ENCODE measurements around the gene ZNRD2. TPM values are rescaled to one million over a fixed set of nuclear protein-coding genes. Genes with fewer than 3 reads are reported as not detected.
A peak's percentile ranks its signal among the peaks of the same experiment; 100 is the strongest.

The ZNRD2 gene
- total RNA-seq, 1 experiment from 2014 or later, result 70.9 TPM

DNA sequence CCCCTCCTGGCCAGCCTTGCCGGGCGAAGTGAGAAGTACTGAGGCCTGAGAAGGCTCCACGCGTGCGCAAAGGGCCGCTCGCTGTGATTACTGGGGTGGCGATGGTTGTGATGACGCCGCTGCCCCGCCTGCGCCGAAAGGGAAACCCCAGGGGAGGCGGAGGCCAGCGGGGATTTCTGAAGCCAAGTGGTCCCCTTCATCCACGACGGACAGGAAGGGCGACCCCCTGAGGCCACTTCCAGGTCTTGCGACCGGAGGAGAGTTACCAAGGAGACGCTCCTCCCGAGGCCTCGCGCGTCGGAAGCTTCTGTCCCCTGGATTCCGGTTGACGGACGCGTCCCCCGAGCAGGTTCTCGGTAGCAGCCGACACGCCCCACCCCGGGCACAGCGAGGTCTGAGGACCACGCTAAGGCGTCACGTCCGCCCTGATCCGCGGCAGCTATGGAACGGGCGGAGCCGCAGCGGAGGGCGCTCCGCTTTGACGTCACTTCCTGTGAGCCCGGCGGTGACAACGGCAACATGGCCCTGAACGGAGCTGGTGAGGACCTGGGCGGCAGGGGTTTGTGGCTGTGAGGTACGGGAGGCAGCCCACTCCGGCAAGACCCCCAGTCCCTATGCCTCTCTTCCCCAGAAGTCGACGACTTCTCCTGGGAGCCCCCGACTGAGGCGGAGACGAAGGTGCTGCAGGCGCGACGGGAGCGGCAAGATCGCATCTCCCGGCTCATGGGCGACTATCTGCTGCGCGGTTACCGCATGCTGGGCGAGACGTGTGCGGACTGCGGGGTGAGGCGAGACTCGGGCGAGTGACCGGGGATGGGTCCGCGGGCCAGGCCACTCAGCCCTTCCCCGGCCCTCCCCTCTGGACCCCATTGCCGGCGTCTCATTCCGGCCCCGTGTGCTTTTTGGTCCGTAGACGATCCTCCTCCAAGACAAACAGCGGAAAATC is at the start of gene ZNRD2 (continued):
- TF ChIP-seq OVOL2 (CRISPR knock-in tag; IDR thresholded peaks at IDR 0.05; ENCODE audit: borderline replicate concordance), result no peak
- TF ChIP-seq GTF2I (CRISPR knock-in tag; conservative IDR thresholded peaks at IDR 0.05), result no peak
- TF ChIP-seq, protein P1, sequence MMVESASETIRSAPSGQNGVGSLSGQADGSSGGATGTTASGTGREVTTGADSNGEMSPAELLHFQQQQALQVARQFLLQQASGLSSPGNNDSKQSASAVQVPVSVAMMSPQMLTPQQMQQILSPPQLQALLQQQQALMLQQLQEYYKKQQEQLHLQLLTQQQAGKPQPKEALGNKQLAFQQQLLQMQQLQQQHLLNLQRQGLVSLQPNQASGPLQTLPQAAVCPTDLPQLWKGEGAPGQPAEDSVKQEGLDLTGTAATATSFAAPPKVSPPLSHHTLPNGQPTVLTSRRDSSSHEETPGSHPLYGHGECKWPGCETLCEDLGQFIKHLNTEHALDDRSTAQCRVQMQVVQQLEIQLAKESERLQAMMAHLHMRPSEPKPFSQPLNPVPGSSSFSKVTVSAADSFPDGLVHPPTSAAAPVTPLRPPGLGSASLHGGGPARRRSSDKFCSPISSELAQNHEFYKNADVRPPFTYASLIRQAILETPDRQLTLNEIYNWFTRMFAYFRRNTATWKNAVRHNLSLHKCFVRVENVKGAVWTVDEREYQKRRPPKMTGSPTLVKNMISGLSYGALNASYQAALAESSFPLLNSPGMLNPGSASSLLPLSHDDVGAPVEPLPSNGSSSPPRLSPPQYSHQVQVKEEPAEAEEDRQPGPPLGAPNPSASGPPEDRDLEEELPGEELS (CRISPR knock-in tag; IDR thresholded peaks at IDR 0.05), result peak; percentile 81
- TF ChIP-seq, protein P2, sequence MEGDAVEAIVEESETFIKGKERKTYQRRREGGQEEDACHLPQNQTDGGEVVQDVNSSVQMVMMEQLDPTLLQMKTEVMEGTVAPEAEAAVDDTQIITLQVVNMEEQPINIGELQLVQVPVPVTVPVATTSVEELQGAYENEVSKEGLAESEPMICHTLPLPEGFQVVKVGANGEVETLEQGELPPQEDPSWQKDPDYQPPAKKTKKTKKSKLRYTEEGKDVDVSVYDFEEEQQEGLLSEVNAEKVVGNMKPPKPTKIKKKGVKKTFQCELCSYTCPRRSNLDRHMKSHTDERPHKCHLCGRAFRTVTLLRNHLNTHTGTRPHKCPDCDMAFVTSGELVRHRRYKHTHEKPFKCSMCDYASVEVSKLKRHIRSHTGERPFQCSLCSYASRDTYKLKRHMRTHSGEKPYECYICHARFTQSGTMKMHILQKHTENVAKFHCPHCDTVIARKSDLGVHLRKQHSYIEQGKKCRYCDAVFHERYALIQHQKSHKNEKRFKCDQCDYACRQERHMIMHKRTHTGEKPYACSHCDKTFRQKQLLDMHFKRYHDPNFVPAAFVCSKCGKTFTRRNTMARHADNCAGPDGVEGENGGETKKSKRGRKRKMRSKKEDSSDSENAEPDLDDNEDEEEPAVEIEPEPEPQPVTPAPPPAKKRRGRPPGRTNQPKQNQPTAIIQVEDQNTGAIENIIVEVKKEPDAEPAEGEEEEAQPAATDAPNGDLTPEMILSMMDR (IDR thresholded peaks at IDR 0.05), result no peak; the same call in 1 of the 2 replicates
- no peak for TF ChIP-seq ZNF219 (CRISPR knock-in tag; IDR thresholded peaks at IDR 0.05; ENCODE audit: borderline replicate concordance)
- peak; percentile 100 for TF ChIP-seq SP1 (CRISPR knock-in tag; conservative IDR thresholded peaks at IDR 0.05)
- TF ChIP-seq CREM (CRISPR knock-in tag; IDR thresholded peaks at IDR 0.05), result peak; percentile 100
- TF ChIP-seq, protein P3, sequence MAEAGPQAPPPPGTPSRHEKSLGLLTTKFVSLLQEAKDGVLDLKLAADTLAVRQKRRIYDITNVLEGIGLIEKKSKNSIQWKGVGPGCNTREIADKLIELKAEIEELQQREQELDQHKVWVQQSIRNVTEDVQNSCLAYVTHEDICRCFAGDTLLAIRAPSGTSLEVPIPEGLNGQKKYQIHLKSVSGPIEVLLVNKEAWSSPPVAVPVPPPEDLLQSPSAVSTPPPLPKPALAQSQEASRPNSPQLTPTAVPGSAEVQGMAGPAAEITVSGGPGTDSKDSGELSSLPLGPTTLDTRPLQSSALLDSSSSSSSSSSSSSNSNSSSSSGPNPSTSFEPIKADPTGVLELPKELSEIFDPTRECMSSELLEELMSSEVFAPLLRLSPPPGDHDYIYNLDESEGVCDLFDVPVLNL (CRISPR knock-in tag; IDR thresholded peaks at IDR 0.05; ENCODE audit: borderline replicate concordance, low read depth), result no peak
- TF ChIP-seq IRF2 (CRISPR knock-in tag; IDR thresholded peaks at IDR 0.05; ENCODE audit: borderline replicate concordance, low read depth), result no peak
- peak; percentile 100 for TF ChIP-seq FOXK1 (CRISPR knock-in tag; IDR thresholded peaks at IDR 0.05)
- no peak for TF ChIP-seq KAT7 (CRISPR knock-in tag; IDR thresholded peaks at IDR 0.05; ENCODE audit: borderline replicate concordance)
- TF ChIP-seq, protein P4, sequence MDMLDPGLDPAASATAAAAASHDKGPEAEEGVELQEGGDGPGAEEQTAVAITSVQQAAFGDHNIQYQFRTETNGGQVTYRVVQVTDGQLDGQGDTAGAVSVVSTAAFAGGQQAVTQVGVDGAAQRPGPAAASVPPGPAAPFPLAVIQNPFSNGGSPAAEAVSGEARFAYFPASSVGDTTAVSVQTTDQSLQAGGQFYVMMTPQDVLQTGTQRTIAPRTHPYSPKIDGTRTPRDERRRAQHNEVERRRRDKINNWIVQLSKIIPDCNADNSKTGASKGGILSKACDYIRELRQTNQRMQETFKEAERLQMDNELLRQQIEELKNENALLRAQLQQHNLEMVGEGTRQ (CRISPR knock-in tag; IDR thresholded peaks at IDR 0.05), result 0 out of 2 replicates have a peak, but pooled peaks have one; percentile 41
- peak; percentile 12; the same call in 1 of the 2 replicates for TF ChIP-seq NFYB (CRISPR knock-in tag; conservative IDR thresholded peaks at IDR 0.05; ENCODE audit: low read depth)
- TF ChIP-seq, protein P5, sequence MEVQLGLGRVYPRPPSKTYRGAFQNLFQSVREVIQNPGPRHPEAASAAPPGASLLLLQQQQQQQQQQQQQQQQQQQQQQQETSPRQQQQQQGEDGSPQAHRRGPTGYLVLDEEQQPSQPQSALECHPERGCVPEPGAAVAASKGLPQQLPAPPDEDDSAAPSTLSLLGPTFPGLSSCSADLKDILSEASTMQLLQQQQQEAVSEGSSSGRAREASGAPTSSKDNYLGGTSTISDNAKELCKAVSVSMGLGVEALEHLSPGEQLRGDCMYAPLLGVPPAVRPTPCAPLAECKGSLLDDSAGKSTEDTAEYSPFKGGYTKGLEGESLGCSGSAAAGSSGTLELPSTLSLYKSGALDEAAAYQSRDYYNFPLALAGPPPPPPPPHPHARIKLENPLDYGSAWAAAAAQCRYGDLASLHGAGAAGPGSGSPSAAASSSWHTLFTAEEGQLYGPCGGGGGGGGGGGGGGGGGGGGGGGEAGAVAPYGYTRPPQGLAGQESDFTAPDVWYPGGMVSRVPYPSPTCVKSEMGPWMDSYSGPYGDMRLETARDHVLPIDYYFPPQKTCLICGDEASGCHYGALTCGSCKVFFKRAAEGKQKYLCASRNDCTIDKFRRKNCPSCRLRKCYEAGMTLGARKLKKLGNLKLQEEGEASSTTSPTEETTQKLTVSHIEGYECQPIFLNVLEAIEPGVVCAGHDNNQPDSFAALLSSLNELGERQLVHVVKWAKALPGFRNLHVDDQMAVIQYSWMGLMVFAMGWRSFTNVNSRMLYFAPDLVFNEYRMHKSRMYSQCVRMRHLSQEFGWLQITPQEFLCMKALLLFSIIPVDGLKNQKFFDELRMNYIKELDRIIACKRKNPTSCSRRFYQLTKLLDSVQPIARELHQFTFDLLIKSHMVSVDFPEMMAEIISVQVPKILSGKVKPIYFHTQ (CRISPR knock-in tag; IDR thresholded peaks at IDR 0.05), result no peak
- TF ChIP-seq, protein P6, sequence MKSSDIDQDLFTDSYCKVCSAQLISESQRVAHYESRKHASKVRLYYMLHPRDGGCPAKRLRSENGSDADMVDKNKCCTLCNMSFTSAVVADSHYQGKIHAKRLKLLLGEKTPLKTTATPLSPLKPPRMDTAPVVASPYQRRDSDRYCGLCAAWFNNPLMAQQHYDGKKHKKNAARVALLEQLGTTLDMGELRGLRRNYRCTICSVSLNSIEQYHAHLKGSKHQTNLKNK (CRISPR knock-in tag; IDR thresholded peaks at IDR 0.05), result no peak
- TF ChIP-seq NR3C1 (CRISPR knock-in tag; conservative IDR thresholded peaks at IDR 0.05; ENCODE audit: low read depth), result no peak
- TF ChIP-seq NFE2L1 (CRISPR knock-in tag; IDR thresholded peaks at IDR 0.05), result peak; percentile 60; the same call in 1 of the 2 replicates
- TF ChIP-seq, protein P7, sequence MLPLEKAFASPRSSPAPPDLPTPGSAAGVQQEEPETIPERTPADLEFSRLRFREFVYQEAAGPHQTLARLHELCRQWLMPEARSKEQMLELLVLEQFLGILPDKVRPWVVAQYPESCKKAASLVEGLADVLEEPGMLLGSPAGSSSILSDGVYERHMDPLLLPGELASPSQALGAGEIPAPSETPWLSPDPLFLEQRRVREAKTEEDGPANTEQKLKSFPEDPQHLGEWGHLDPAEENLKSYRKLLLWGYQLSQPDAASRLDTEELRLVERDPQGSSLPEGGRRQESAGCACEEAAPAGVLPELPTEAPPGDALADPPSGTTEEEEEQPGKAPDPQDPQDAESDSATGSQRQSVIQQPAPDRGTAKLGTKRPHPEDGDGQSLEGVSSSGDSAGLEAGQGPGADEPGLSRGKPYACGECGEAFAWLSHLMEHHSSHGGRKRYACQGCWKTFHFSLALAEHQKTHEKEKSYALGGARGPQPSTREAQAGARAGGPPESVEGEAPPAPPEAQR (CRISPR knock-in tag; IDR thresholded peaks at IDR 0.05), result no peak
- TF ChIP-seq ZNF121 (CRISPR knock-in tag; IDR thresholded peaks at IDR 0.05), result 0 out of 2 replicates have a peak, but pooled peaks have one; percentile 19
- TF ChIP-seq, protein P8, sequence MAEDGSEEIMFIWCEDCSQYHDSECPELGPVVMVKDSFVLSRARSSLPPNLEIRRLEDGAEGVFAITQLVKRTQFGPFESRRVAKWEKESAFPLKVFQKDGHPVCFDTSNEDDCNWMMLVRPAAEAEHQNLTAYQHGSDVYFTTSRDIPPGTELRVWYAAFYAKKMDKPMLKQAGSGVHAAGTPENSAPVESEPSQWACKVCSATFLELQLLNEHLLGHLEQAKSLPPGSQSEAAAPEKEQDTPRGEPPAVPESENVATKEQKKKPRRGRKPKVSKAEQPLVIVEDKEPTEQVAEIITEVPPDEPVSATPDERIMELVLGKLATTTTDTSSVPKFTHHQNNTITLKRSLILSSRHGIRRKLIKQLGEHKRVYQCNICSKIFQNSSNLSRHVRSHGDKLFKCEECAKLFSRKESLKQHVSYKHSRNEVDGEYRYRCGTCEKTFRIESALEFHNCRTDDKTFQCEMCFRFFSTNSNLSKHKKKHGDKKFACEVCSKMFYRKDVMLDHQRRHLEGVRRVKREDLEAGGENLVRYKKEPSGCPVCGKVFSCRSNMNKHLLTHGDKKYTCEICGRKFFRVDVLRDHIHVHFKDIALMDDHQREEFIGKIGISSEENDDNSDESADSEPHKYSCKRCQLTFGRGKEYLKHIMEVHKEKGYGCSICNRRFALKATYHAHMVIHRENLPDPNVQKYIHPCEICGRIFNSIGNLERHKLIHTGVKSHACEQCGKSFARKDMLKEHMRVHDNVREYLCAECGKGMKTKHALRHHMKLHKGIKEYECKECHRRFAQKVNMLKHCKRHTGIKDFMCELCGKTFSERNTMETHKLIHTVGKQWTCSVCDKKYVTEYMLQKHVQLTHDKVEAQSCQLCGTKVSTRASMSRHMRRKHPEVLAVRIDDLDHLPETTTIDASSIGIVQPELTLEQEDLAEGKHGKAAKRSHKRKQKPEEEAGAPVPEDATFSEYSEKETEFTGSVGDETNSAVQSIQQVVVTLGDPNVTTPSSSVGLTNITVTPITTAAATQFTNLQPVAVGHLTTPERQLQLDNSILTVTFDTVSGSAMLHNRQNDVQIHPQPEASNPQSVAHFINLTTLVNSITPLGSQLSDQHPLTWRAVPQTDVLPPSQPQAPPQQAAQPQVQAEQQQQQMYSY (CRISPR knock-in tag; IDR thresholded peaks at IDR 0.05), result peak; percentile 89
- TF ChIP-seq JUN (CRISPR knock-in tag; IDR thresholded peaks at IDR 0.05), result no peak
